Stimulated activated CD4-positive, alpha-beta T cell treated with anti-CD3 and anti-CD28 coated beads, Interleukin-2, amount 100 ng/mL, for 24 hours (primary cell): ENCODE measurements around the gene WWOX.

Experiments
- DNase-seq, 2 donors: peaks; one replicate each; pipeline ENCODE4 v3.0.0-alpha.2; 2020

The WWOX gene

GRCh38 chr16:78633551-78633950, 534.1 kb downstream of the WWOX start:
- DNase-seq: no peak

GRCh38 chr16:78635807-78636206, 536.4 kb downstream of the WWOX start:
- DNase-seq: no peak

GRCh38 chr16:78638371-78638770, 538.9 kb downstream of the WWOX start:
- no peak for DNase-seq

GRCh38 chr16:78639775-78640174, 540.3 kb downstream of the WWOX start:
- DNase-seq: no peak

GRCh38 chr16:78640886-78641285, 541.4 kb downstream of the WWOX start:
- DNase-seq: no peak

GRCh38 chr16:78641433-78641832, 542.0 kb downstream of the WWOX start:
- DNase-seq: no peak

GRCh38 chr16:78642621-78643285, 543.3 kb downstream of the WWOX start:
- no peak for DNase-seq

GRCh38 chr16:78645657-78646056, 546.2 kb downstream of the WWOX start:
- no peak for DNase-seq

- DNase-seq: no peak
Observed at GRCh38 chr16:78647019-78647418, 547.6 kb downstream of the WWOX start.

GRCh38 chr16:78647491-78647890, 548.0 kb downstream of the WWOX start:
- DNase-seq: no peak

- DNase-seq: no peak
Observed at GRCh38 chr16:78648517-78648916, 549.1 kb downstream of the WWOX start.

- no peak for DNase-seq
Observed at GRCh38 chr16:78650339-78651074, 551.1 kb downstream of the WWOX start.

GRCh38 chr16:78654929-78655328, 555.5 kb downstream of the WWOX start:
- DNase-seq: no peak

- no peak for DNase-seq
Observed at GRCh38 chr16:78655331-78656113, 556.1 kb downstream of the WWOX start.

GRCh38 chr16:78656887-78657286, 557.4 kb downstream of the WWOX start:
- no peak for DNase-seq

GRCh38 chr16:78659216-78659615, 559.8 kb downstream of the WWOX start:
- DNase-seq: no peak

GRCh38 chr16:78659668-78660217, 560.3 kb downstream of the WWOX start:
- no peak for DNase-seq

GRCh38 chr16:78660795-78661194, 561.3 kb downstream of the WWOX start:
- DNase-seq: no peak

GRCh38 chr16:78663690-78664089, 564.2 kb downstream of the WWOX start:
- DNase-seq: no peak

- DNase-seq: no peak
Observed at GRCh38 chr16:78664811-78665772, 565.6 kb downstream of the WWOX start.

- no peak for DNase-seq
Observed at GRCh38 chr16:78666318-78666717, 566.9 kb downstream of the WWOX start.

GRCh38 chr16:78667675-78668074, 568.2 kb downstream of the WWOX start:
- no peak for DNase-seq
